GM12872 (cell line): ENCODE results near the gene KLHL10.

ENCODE experiments used
- TF ChIP-seq, protein P1 (sequence below): IDR thresholded peaks from 3 replicates; pipeline ENCODE4 v1.5.1; 2011; ENCODE audit warnings: low read depth, mild to moderate bottlenecking, low read length, moderate library complexity; ENCODE audit not compliant: insufficient read depth

KLHL10 gene

DNA sequence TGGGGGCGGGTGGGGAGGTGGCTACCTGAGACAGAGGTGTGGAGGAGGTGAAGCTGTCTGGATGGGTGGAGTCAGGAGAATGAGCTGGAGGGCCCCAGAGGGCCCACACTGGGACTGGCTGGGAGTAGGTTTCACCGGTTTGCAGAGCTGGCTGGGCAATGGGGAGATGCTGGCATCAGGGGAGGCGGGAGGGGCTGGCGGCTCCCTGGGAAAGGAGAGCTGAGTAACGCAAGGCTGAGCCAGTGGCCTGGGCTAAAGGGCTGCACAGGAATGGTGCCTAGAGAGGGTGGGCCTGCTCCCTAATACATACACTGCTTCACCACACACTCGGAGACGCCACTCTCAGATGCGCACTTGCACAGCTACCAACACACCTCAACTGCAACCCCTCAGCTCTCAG lies 38.3 kb upstream of the KLHL10 start:
- TF ChIP-seq, protein P1, sequence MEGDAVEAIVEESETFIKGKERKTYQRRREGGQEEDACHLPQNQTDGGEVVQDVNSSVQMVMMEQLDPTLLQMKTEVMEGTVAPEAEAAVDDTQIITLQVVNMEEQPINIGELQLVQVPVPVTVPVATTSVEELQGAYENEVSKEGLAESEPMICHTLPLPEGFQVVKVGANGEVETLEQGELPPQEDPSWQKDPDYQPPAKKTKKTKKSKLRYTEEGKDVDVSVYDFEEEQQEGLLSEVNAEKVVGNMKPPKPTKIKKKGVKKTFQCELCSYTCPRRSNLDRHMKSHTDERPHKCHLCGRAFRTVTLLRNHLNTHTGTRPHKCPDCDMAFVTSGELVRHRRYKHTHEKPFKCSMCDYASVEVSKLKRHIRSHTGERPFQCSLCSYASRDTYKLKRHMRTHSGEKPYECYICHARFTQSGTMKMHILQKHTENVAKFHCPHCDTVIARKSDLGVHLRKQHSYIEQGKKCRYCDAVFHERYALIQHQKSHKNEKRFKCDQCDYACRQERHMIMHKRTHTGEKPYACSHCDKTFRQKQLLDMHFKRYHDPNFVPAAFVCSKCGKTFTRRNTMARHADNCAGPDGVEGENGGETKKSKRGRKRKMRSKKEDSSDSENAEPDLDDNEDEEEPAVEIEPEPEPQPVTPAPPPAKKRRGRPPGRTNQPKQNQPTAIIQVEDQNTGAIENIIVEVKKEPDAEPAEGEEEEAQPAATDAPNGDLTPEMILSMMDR, result no peak

DNA sequence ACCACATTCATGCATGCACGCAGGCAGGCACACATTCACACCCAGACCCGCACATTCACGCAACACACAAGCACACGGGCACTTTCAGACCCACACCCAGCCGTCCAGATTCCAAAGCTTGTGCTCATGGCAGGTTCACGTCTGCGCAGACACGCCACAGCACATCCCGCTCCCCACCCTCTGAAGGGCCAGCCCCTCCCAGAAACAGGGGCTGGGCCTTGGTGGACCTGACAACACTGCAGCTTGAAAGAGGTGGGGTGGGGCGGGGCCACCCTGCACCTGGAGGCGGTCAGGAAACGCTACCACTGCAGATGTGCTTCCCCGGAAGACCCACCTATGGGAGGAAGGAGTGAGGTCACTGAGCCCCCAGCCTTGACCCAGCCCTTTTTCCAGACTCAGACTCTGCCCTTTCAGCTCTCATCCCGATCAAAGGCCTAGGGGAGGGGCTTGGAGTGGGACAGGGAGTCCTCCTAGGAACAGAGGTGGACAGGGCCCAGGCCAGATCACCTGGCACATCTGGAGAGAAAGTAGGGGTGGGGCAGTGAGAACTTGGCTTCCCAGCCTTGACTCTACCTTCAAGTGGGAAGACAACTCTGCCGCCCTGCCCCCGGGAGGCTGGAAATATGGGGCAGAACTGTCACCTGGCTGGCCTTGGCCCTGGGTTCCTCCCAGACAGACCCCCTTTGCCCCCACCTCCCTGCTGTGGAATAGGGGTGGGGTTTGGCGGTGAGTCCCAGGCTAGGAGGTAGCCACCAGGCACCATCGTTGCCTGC lies 36.8 kb upstream of the KLHL10 start:
- TF ChIP-seq, protein P1, result no peak

DNA sequence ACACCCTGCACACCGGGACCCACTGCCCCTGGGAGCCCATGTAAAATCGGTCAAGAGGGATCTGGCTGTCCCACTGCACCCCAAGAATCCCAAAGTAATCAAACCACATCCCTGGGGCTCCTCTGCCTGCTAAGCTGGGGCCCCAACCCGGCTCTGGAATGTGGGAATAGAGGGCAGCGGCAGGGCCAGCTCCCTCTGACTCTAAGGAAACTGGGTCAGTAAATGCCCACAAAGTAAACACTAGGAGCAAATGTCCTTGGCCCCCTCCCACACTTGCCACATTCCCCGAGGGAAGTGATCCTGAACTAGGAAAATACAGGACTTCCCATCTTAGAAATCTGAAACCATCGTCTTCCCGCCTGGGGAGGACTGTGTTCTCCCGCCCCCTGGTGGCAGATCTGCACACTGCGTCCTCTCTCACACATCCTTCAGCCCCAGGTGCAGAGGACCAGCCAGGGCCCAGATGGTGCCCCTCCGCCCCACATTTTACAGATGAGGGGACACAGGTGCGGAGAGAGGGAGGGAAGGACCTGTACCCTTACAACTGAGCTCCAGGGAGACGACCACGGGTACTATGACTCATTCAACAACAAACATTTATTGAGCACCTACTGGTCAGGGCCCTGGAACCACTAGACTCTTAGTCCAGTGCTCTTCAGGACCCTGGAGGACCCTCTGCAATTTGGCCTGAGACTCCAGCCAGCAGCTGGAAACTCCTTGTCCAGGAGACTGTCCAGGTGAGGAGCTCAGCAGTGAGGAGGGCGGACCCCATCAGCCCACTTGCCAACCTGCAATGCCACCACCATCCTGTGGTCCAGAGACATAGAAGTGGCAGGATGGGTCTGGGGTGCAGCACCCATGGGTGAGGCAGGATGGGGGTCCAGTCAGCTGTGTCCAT lies 36.0 kb upstream of the KLHL10 start:
- TF ChIP-seq, protein P1, result peak; percentile 93

DNA sequence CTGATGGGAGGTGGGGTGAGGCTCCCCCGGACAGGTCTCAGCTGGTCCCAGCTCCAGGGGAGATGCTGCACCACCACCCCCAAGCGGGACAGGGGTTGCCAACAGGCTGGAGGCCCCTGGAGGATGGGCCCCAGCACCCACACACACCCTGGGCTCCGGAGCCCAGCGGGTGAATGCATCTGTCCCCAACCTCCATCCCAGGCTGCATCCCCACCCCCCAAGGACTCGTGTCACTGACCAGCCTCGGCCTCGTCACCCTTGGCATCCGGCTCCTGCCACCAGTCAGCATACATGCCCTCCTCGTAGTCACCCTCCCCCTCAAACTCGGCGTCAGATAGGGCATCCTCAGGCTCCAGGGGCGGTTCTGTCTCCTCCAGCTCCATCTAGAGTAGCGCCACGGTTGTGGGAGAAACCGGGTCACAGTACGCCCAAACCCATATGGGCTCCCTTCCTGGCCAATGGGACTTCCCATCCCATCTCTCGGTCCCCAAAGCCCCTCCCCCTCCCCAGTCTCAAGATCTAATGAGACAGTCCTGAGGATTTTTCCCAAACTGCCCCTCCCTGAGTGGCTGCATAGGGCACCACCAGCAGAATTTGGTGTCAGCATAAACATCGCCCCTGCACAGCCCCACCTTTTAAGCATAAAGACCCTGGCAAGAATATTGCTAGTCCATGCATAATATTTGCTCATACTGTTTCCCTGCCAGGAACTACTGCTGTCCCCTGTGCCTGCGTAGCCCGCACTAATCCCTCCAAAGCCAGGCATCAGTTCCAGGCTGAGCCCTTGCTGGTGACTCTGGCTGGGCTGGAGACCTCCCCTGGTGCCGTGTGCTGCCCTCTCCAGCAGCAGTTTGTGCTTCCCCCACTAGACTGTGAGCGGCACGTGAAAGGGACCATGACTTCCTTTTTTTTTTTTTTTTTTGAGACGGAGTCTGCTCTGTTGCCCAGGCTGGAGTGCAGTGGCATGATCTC lies 34.3 kb upstream of the KLHL10 start:
- TF ChIP-seq, protein P1, result no peak

DNA sequence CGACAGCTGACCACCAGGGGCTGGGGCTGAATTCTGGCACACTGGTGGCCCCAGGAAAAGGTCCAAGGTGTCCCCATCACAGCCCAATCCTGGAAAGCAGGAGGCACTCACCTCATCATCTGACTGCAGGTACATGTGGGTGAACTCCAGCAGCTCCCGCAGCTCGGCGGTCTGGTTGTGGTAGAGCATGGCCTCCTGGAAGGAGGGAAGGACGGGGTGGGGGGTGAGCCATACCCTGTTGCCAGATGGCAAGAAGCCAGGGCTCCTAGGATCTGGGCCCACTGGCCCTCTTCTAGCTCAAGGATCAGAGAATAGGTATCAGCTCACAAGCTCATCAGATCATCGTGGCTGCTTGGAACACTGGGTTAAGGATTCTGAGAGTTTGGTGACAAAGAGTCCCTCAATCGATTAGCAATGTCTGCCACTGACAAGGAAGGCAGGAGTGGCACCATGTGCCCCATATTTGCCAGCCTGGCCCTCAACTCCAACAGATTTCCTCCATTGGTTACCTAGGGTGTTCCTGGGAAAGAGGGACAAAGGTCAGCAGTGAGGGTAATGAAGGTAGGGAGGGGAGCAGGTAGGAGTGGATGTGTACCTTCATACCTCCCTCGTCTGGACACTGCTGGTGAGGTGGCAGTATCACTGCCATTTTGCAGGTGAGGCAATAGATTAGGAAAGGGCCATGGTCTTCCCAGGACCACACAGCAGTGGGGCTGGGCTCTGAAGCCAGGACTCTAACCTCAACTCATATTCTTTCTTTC lies 30.8 kb upstream of the KLHL10 start:
- TF ChIP-seq, protein P1, result no peak

DNA sequence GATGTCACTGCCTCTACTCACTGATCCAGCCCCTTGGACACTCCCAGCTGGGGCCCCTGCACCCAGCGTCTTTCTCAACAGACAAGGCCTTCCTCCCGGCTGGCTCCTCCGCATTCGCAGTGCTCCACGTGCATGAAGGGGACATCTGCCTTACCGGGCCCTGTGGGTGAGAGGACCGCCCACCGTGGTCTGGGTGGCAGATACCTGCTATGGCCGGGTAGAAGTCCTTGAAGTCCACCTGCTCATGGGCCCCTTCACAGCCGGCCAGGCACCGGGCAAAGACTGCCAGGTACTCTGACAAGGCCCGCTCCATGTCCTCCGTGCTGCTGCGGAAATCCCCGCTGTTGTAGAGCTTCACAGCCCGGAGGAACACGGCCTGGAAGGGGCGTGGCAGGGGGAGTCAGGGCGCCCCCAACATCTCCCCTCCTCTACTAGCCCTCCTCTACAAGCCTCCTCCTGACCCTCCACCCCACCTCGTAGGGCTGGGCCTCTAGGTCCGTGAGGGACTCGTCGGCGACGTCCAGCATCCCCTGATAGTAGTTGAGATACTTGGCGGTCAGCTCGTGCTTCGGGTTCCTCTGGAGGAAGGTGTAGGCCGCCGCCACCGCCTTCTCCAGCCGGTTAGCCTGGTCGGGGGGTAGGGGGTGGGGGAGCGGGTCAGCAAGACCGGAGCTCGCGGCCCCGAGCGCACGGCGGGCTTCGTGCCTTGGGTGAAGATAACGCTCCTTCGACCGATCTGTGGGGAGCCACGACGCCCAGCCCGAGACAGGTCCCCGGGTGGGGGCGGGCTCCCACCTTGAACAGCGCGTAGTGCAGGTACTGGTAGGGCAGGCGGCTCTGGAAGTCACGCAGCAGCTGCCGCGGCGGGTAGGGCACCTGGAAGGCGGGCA lies 26.7 kb upstream of the KLHL10 start:
- TF ChIP-seq, protein P1, result no peak
